Right lobe of liver (tissue), 4 donors: ENCODE measurements around the gene ZCCHC7.

ENCODE experiments used
- POLR2A ChIP-seq: fragments of 450-650 bp; IDR thresholded peaks from one replicate; pipeline ENCODE4 v1.6.1; 2017; ENCODE audit warnings: antibody characterized with exemption, mild to moderate bottlenecking
- TF ChIP-seq, protein P1 (sequence below), 4 donors: fragments of 200-600 bp in 3 of 4; fragments of 450-650 bp in 1 of 4; IDR thresholded peaks; one replicate each; pipeline versions ENCODE4 v1.5.1 to v1.8.0; 2016 to 2022; ENCODE audit warnings: antibody characterized with exemption in 4 of 4, mild to moderate bottlenecking in 2 of 4
- donor health status: DM: no; HTN: no; CAD: no.
- donor health status: DM: no; HTN: no; CAD: no.
- donor health status: DM: no; HTN: yes; CAD: no.

DNA sequence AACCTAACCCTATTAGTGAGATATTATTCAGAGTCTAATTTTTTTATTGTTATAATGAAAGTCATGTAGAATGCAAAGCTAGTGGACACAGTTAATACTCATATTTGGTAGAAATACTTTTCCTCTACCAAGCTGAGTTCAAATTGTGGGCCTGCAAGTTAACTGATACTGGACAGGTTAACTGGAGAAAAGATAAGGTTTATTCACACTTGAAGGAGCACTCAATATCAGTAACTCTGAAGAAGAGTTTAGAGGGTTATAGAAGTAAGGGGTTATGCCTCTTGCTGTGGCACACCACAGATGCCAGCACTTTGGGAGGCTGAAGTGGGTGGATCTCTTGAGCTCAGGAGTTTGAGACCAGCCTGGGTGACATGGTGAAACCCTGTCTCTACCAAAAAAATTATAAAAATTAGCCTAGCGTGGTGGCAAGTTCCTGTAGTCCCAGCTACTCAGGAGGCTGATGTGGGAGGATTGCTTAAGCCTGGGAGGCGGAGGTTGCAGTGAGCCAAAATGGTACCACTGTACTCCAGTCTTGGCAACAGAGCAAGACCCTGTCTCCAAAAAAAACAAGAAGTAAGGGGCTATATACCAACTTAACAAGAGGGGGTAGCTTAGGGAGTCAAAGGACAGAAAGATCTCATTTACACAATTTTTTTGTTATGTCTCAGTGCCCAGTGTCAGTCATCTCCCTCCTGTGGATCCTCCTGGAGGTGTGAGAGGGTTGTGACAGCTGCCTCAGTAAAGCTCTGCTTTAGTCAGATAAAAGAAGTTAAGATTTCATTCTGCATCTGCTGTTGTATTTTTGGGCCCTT lies 180.9 kb downstream of the ZCCHC7 start:
- TF ChIP-seq, protein P1, sequence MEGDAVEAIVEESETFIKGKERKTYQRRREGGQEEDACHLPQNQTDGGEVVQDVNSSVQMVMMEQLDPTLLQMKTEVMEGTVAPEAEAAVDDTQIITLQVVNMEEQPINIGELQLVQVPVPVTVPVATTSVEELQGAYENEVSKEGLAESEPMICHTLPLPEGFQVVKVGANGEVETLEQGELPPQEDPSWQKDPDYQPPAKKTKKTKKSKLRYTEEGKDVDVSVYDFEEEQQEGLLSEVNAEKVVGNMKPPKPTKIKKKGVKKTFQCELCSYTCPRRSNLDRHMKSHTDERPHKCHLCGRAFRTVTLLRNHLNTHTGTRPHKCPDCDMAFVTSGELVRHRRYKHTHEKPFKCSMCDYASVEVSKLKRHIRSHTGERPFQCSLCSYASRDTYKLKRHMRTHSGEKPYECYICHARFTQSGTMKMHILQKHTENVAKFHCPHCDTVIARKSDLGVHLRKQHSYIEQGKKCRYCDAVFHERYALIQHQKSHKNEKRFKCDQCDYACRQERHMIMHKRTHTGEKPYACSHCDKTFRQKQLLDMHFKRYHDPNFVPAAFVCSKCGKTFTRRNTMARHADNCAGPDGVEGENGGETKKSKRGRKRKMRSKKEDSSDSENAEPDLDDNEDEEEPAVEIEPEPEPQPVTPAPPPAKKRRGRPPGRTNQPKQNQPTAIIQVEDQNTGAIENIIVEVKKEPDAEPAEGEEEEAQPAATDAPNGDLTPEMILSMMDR (IDR thresholded peaks at IDR 0.05): no peak
- no peak for TF ChIP-seq POLR2A
